K562 (cell line): Measurements from ENCODE around the gene MLH1. TPM values are rescaled to one million over a fixed set of nuclear protein-coding genes. Genes with fewer than 3 reads are reported as not detected.

Source experiments
- CLOCK ChIP-seq: fragments of 250-450 bp; sonication (Bioruptor Pico); IDR thresholded peaks from 2 replicates; pipeline ENCODE4 v1.4.0; 2020; ENCODE audit warnings: mild to moderate bottlenecking, moderate library complexity, borderline replicate concordance
- DACH1 ChIP-seq: fragments of 450-650 bp; IDR thresholded peaks from 2 replicates; pipeline ENCODE4 v1.6.1; 2018; ENCODE audit not compliant: partially characterized antibody
- DPF2 ChIP-seq: fragments of 450-650 bp; IDR thresholded peaks from 2 replicates; pipeline ENCODE4 v1.6.1; 2016
- GABPA ChIP-seq: fragments of 200-800 bp; sonication (Bioruptor generic); conservative IDR thresholded peaks from 2 replicates; pipeline ENCODE4 v1.6.1; 2016; ENCODE audit warnings: low read depth, missing genetic modification characterization, missing compliant biosample characterization
- HBP1 ChIP-seq: fragments of 450-650 bp; formaldehyde crosslinking; IDR thresholded peaks from 2 replicates; pipeline ENCODE4 v1.4.0; 2022; ENCODE audit warnings: missing genetic modification characterization
- MXD1 ChIP-seq: fragments of 250-450 bp; sonication (Bioruptor Pico); IDR thresholded peaks from 2 replicates; pipeline ENCODE4 v1.8.0; 2021; ENCODE audit warnings: borderline replicate concordance, mild to moderate bottlenecking, moderate library complexity; ENCODE audit not compliant: poor library complexity, severe bottlenecking
- PRMT5 ChIP-seq: sonication (generic); formaldehyde crosslinking; IDR thresholded peaks from 2 replicates; pipeline ENCODE4 v1.5.0; 2020; ENCODE audit warnings: missing genetic modification reagents
- REST ChIP-seq, 2 experiments: fragments of 450-650 bp; formaldehyde crosslinking in 1 of 2; IDR thresholded peaks; 2 replicates each; pipeline versions ENCODE4 v1.4.0 to v1.6.1; 2014 to 2020; ENCODE audit warnings: mild to moderate bottlenecking in 2 of 2, borderline replicate concordance in 1 of 2, low read depth in 1 of 2
- ZNF586 ChIP-seq: fragments of 450-650 bp; formaldehyde crosslinking; conservative IDR thresholded peaks from 2 replicates; pipeline ENCODE4 v1.4.0; 2020; ENCODE audit warnings: mild to moderate bottlenecking, moderate library complexity
- ZNF696 ChIP-seq: fragments of 250-450 bp; sonication (Bioruptor Pico); conservative IDR thresholded peaks from 2 replicates; pipeline ENCODE4 v1.4.0; 2020; ENCODE audit warnings: mild to moderate bottlenecking, moderate library complexity
- ZNF764 ChIP-seq: fragments of 250-450 bp; sonication (Bioruptor Pico); IDR thresholded peaks from 2 replicates; pipeline ENCODE4 v1.4.0; 2020; ENCODE audit warnings: low read depth, mild to moderate bottlenecking, moderate library complexity
- polyA plus RNA-seq, 8 experiments: library from polyadenylated mRNA; depleted of rRNA in 4 of 8; stranded (reverse) in 5 of 8; unstranded in 3 of 8; fragments of >200 nt; fragmentation: Nextera tagmentation in 2 of 8; fragmentation: Illumina TruSeq in 1 of 8; extraction: Ambion mirVana in 2 of 8; extraction: Trizol in 1 of 8; gene quantifications; 2 replicates each; pipeline versions ENCODE4 v1.2.1 to v1.2.3, GENCODE V29; 2011 to 2014; ENCODE audit warnings: inconsistent platforms in 1 of 8, missing spikeins in 1 of 8
- total RNA-seq, 7 experiments: library from RNA; depleted of rRNA in 6 of 7; stranded (reverse); fragments of >200 nt in 6 of 7; fragmentation: Illumina TruSeq in 2 of 7; extraction: Trizol in 2 of 7; gene quantifications; 2 replicates each; pipeline versions ENCODE4 v1.2.1 to v1.2.3, GENCODE V29; 2011 to 2021; ENCODE audit warnings: low replicate concordance in 1 of 7

MLH1 gene
- total and polyA plus RNA-seq, 9 of the 15 experiments (the other 6 are each of a cell fraction or from before 2014, with no cell fraction given), result 76.4 to 155 (median 117) TPM

GRCh38 chr3:36957862-36958686, 35.2 kb upstream of the MLH1 start (continued):
- peak; percentile 41; the same call in 1 of the 2 replicates for TF ChIP-seq REST (IDR thresholded peaks at IDR 0.05; ENCODE audit: borderline replicate concordance)
- no peak for TF ChIP-seq REST (CRISPR knock-in tag; IDR thresholded peaks at IDR 0.05; ENCODE audit: low read depth)
- no peak for TF ChIP-seq ZNF764 (CRISPR knock-in tag)
- TF ChIP-seq CLOCK (CRISPR knock-in tag), result no peak
- TF ChIP-seq GABPA, result no peak; the same call in 1 of the 2 replicates
- TF ChIP-seq HBP1, result 0 out of 2 replicates have a peak, but pooled peaks have one; percentile 59
- peak; percentile 100 for TF ChIP-seq DPF2
- TF ChIP-seq ZNF696 (CRISPR knock-in tag), result no peak
- TF ChIP-seq PRMT5 (CRISPR knock-in tag), result no peak
- no peak for TF ChIP-seq MXD1 (CRISPR knock-in tag)
- no peak for TF ChIP-seq ZNF586 (CRISPR knock-in tag)
- TF ChIP-seq DACH1, result peak; percentile 93
